Nephron (organoid): Measurements from ENCODE around the gene PUSL1.
A peak's percentile ranks its signal among the peaks of the same experiment; 100 is the strongest.

ENCODE experiments used
- H3K27ac Mint-ChIP-seq, 3 experiments: 2 replicates each; pipeline ENCODE4 v1.8.0; 2020; ENCODE audit warnings: mixed read lengths in 3 of 3, mild to moderate bottlenecking in 2 of 3, moderate library complexity in 1 of 3
- H3K27me3 Mint-ChIP-seq: 2 replicates; pipeline ENCODE4 v1.8.0; 2021; ENCODE audit warnings: low read depth, mild to moderate bottlenecking, moderate library complexity, mixed read lengths
- H3K36me3 Mint-ChIP-seq: 2 replicates; pipeline ENCODE4 v1.8.0; 2020; ENCODE audit warnings: low read depth, mixed read lengths
- H3K4me1 Mint-ChIP-seq: 2 replicates; pipeline ENCODE4 v1.8.0; 2020; ENCODE audit warnings: mixed read lengths
- H3K4me3 Mint-ChIP-seq, 3 experiments: 2 replicates each; pipeline ENCODE4 v1.8.0; 2020; ENCODE audit warnings: mild to moderate bottlenecking in 3 of 3, mixed read lengths in 3 of 3, moderate library complexity in 2 of 3
- H3K9me3 Mint-ChIP-seq: 2 replicates; pipeline ENCODE4 v1.8.0; 2020; ENCODE audit warnings: mixed read lengths
- TF ChIP-seq, protein P1 (sequence below), 3 experiments: fragments of 200-600 bp; sonication (generic); IDR thresholded peaks; one replicate each; pipeline ENCODE4 v1.5.0; 2021; ENCODE audit warnings: antibody characterized with exemption in 3 of 3; ENCODE audit not compliant: unreplicated experiment in 3 of 3

Gene PUSL1

DNA sequence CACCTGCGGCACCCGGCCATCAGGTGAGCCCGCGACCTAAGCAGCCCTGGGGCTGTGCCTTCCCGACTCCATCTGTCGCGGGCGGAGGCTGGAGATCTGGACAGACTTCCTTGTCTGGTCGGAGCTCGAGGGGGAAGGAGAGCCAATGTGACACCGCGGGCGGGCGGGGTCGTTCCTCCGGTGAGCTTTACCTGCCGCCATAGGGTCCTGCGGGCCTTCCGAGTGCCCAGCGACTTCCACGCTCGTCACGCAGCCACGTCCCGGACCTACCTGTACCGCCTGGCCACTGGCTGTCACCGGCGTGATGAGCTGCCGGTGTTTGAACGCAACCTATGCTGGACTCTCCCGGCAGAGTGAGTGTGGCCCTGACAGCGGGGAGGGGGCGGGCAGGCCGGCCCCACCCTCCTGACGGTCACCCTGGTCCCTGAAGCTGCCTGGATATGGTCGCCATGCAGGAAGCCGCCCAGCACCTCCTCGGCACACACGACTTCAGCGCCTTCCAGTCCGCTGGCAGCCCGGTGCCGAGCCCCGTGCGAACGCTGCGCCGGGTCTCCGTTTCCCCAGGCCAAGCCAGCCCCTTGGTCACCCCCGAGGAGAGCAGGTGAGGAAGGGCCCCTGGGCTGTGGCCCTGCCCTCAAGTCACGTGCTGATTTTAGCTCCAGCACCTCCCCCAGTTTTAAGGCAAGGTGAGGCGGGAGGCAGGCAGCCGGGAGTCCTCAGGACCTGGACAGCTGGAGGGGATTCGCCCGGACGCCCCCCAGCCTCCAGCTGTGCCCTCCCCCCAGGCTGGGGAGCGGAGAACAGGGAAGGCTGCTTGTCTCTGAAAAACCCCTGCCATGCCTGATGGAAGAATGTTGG lies 1.1 kb downstream of the PUSL1 start:
- Mint-ChIP-seq H3K27ac (no peak overlapping the region), H3K36me3 (peaks cover 4% of the 10 kb centered on the region), H3K27me3 (no peaks in the 10 kb centered on the region), H3K4me1 (peaks cover 20% of the 10 kb centered on the region), H3K4me3 (peak overlapping the region; percentile 75 to 79 (median 75)), H3K9me3 (no peaks in the 10 kb centered on the region)
- TF ChIP-seq, protein P1, sequence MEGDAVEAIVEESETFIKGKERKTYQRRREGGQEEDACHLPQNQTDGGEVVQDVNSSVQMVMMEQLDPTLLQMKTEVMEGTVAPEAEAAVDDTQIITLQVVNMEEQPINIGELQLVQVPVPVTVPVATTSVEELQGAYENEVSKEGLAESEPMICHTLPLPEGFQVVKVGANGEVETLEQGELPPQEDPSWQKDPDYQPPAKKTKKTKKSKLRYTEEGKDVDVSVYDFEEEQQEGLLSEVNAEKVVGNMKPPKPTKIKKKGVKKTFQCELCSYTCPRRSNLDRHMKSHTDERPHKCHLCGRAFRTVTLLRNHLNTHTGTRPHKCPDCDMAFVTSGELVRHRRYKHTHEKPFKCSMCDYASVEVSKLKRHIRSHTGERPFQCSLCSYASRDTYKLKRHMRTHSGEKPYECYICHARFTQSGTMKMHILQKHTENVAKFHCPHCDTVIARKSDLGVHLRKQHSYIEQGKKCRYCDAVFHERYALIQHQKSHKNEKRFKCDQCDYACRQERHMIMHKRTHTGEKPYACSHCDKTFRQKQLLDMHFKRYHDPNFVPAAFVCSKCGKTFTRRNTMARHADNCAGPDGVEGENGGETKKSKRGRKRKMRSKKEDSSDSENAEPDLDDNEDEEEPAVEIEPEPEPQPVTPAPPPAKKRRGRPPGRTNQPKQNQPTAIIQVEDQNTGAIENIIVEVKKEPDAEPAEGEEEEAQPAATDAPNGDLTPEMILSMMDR (IDR thresholded peaks at IDR 0.05; ENCODE audit: unreplicated experiment in 3 of 3) = no peak

DNA sequence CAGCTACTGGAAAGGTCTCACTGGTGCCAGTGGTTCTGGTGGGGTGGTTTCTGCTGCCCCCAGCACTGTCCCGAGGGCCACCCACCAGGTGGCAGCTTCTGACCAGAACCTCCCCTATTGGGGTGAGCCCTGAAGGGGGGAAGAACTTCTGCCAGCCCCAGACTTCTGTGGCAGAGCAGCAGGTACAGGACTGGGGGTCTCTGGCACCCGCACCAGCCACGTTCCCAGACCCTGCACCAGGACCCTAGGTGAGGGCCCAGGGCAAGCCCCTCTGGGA lies 1.6 kb downstream of the PUSL1 start:
- TF ChIP-seq, protein P1 (IDR thresholded peaks at IDR 0.05; ENCODE audit: unreplicated experiment in 3 of 3) = no peak
- H3K9me3 Mint-ChIP-seq = no peaks in the 10 kb centered on the region
- H3K4me1 Mint-ChIP-seq = peaks cover 15% of the 10 kb centered on the region
- peaks cover 4% of the 10 kb centered on the region for H3K36me3 Mint-ChIP-seq
- H3K4me3 Mint-ChIP-seq = peak overlapping the region; percentile 75 to 79 (median 75)
- H3K27ac Mint-ChIP-seq = no peak overlapping the region
- H3K27me3 Mint-ChIP-seq = no peaks in the 10 kb centered on the region

DNA sequence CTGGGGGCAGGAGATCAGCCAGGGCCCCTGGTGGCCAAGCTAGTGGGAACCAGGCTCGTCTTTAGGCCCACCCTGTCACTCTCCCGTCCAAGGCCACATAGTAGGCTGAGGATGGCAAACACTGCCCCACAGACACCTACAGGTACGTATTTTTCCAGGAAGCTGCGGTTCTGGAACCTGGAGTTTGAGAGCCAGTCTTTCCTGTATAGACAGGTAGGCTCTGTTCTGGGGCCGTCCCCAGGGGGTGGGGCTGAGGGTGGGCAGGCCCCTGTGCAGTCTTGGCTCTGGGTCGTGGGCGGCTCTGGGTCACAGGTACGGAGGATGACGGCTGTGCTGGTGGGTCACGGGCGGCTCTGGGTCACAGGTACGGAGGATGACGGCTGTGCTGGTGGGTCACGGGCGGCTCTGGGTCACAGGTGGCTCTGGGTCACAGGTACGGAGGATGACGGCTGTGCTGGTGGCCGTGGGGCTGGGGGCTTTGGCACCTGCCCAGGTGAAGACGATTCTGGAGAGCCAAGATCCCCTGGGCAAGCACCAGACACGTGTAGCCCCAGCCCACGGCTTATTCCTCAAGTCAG lies 2.2 kb downstream of the PUSL1 start:
- Mint-ChIP-seq H3K4me3 (peak overlapping the region; percentile 64 to 77 (median 75)), H3K27ac (no peak overlapping the region), H3K36me3 (peaks cover 4% of the 10 kb centered on the region), H3K9me3 (no peaks in the 10 kb centered on the region), H3K4me1 (peaks cover 13% of the 10 kb centered on the region), H3K27me3 (no peaks in the 10 kb centered on the region)
- TF ChIP-seq, protein P1 (IDR thresholded peaks at IDR 0.05; ENCODE audit: unreplicated experiment in 3 of 3) = no peak

DNA sequence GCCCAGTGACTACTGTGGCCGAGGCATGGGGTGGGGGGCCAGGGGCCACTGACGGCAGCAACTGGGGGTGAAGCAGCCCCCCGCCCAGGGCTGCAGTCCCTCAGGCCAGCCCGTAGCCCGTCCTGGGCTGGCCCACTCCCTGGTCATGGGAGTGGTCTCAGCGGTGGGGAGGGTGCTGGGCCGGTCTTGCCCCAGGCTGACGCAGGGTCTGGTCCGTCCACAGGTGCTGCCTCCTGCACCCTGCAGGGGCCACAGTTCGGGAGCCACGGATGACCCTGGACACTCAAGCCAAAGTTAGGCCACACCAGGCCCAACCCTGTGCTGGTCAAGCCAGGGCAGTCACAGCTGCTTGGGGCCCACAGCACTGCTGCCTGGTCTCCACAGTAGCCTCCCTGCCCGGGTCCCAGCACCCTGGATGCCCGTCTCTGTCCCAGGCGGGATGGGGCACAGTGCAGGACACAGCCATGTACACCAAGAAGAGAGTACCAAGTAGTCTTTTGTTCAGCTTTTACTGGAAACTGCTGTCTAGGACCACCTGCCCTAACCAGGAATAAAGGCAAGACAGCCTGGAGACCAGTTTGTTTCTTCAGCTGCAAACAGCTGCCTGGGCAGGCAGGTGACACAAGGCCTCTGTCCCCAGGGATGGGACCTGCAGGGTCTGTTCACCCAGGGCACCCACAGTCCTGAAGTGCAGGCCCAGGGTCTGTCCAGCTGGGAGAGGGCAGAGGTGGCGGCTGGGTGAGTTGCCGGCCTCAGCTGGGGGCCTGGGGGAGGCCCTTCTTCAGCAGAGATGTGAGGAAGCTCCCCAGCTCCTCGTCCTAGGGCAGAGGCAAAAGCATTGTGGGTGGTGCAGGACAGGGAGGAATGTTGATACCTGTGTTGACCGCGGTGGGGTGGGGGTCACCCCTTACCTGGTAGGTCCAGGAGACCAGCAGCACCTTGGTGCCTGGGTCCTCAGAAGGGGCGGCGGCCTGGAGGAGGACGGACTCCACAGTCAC lies 3.0 kb downstream of the PUSL1 start:
- Mint-ChIP-seq H3K27me3 (no peaks in the 10 kb centered on the region), H3K4me3 (no peak overlapping the region), H3K27ac (no peak overlapping the region), H3K4me1 (peaks cover 6% of the 10 kb centered on the region), H3K36me3 (peaks cover 12% of the 10 kb centered on the region), H3K9me3 (no peaks in the 10 kb centered on the region)
- TF ChIP-seq, protein P1 (IDR thresholded peaks at IDR 0.05; ENCODE audit: unreplicated experiment in 3 of 3) = no peak

DNA sequence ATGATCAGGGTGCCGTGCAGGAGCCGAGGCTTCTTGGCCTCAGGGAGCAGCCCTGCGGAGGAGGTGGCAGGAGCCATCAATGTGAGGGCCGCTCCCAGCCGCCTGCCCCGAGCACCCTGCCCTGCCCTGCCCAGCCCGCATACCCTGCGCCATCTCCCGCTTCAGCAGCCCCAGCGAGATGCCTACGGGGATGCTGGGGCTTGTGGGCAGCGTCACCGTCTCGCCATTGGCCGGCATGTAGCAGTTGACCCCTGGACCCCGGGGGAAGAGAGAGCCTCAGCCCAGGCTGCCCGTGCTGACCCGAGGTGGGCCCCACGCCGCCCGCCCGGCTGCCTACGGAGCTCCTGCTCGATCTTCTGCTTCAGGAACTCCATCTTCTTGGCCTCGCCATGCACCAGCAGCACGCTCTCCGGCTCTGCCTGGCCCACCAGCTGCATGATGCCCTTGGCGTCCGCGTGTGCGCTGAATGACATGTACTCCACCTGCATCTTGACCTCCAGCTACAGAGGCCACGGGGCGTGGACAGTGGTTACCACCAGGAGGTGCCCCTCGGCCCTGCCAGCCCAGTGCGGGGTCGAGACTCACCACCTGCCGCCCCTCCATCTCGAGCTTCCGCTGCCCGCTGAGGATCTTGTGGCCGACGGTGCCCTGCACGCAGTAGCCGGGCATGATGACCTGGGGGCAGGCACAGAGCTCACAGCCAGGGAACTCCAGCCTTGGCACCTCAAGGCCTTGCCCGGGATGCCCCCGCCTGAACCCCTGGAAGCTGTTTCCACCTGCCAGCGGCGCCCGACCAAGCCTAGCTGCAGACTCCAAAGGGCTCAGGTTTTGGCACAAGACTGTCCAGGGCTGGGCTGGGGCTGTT lies 4.3 kb downstream of the PUSL1 start:
- Mint-ChIP-seq H3K4me1 (peaks cover 5% of the 10 kb centered on the region), H3K27me3 (no peaks in the 10 kb centered on the region), H3K36me3 (peaks cover 16% of the 10 kb centered on the region), H3K9me3 (no peaks in the 10 kb centered on the region), H3K4me3 (no peak overlapping the region), H3K27ac (no peak overlapping the region)
- TF ChIP-seq, protein P1 (IDR thresholded peaks at IDR 0.05; ENCODE audit: unreplicated experiment in 3 of 3) = no peak
